Fibroblast of lung (primary cell): ENCODE data around the gene SCLT1. TPM values are rescaled to one million over a fixed set of nuclear protein-coding genes. Genes with fewer than 3 reads are reported as not detected.

ENCODE experiments used
- DNase-seq, 2 donors: peaks; one replicate each; pipeline versions ENCODE4 v3.0.0 to v3.0.0-alpha.2; 2010; ENCODE audit warnings: low read depth in 2 of 2
- H2AFZ ChIP-seq: 2 replicates; pipeline ENCODE4 v1.5.1; 2012; ENCODE audit warnings: low read length, control low read depth, inconsistent platforms
- H3K27ac ChIP-seq: 2 replicates; pipeline ENCODE4 v1.5.1; 2011; ENCODE audit warnings: low read length, control low read depth; ENCODE audit not compliant: insufficient read depth
- H3K27me3 ChIP-seq: 2 replicates; pipeline ENCODE4 v1.5.1; 2011; ENCODE audit warnings: mild to moderate bottlenecking, low read length; ENCODE audit not compliant: control insufficient read depth, insufficient read depth
- H3K36me3 ChIP-seq: 2 replicates; pipeline ENCODE4 v1.5.1; 2011; ENCODE audit warnings: low read length; ENCODE audit not compliant: control insufficient read depth, insufficient read depth
- H3K4me1 ChIP-seq: 2 replicates; pipeline ENCODE4 v1.5.1; 2011; ENCODE audit warnings: low read length; ENCODE audit not compliant: control insufficient read depth, insufficient read depth; ENCODE audit errors: extremely low read depth
- H3K4me2 ChIP-seq: 2 replicates; pipeline ENCODE4 v1.5.1; 2011; ENCODE audit warnings: low read length, control low read depth; ENCODE audit not compliant: insufficient read depth; ENCODE audit errors: extremely low read depth
- H3K4me3 ChIP-seq, 4 experiments: fragments of 200-600 bp in 1 of 4; sonication (generic) in 1 of 4; replicated peaks in 1 of 4; 2 replicates each; pipeline ENCODE4 v1.5.1; 2011 to 2016; ENCODE audit warnings: low read length in 4 of 4, low read depth in 3 of 4, mild to moderate bottlenecking in 3 of 4, control low read depth in 2 of 4, inconsistent platforms in 1 of 4, mixed read lengths in 1 of 4; ENCODE audit not compliant: insufficient read depth in 1 of 4; ENCODE audit errors: control extremely low read depth in 1 of 4
- H3K79me2 ChIP-seq: 2 replicates; pipeline ENCODE4 v1.5.1; 2012; ENCODE audit warnings: mild to moderate bottlenecking, low read length, inconsistent platforms; ENCODE audit not compliant: control insufficient read depth, insufficient read depth
- H3K9ac ChIP-seq: 2 replicates; pipeline ENCODE4 v1.5.1; 2011; ENCODE audit warnings: mild to moderate bottlenecking, low read length, control low read depth; ENCODE audit not compliant: insufficient read depth
- H3K9me3 ChIP-seq: 2 replicates; pipeline ENCODE4 v1.5.1; 2012; ENCODE audit warnings: low read depth, low read length; ENCODE audit not compliant: control insufficient read depth, insufficient read depth
- H4K20me1 ChIP-seq: 2 replicates; pipeline ENCODE4 v1.5.1; 2011; ENCODE audit warnings: low read length; ENCODE audit not compliant: control insufficient read depth, insufficient read depth; ENCODE audit errors: extremely low read depth
- CTCF ChIP-seq, 2 donors: IDR thresholded peaks in 1 of 2; conservative IDR thresholded peaks in 1 of 2; 1 replicate in 1 of 2; 2 replicates in 1 of 2; pipeline ENCODE4 v1.5.1; 2011 to 2012; ENCODE audit warnings: low read length in 2 of 2, control low read depth in 1 of 2, inconsistent platforms in 1 of 2, low read depth in 1 of 2, mild to moderate bottlenecking in 1 of 2
- EZH2 ChIP-seq: IDR thresholded peaks from 2 replicates; pipeline ENCODE4 v1.5.1; 2012; ENCODE audit warnings: low read length, control low read depth, mild to moderate bottlenecking; ENCODE audit errors: missing control alignments
- polyA plus RNA-seq, 2 donors: library from polyadenylated mRNA; depleted of rRNA in 1 of 2; stranded (reverse) in 1 of 2; unstranded in 1 of 2; fragments of >200 nt; gene quantifications; 2 replicates each; pipeline ENCODE4 v1.2.1, GENCODE V29; 2011 to 2012; ENCODE audit warnings: missing spikeins in 1 of 2
- total RNA-seq: library from RNA; depleted of rRNA; stranded (reverse); fragments of >200 nt; gene quantifications from 2 replicates; pipeline ENCODE4 v1.2.1, GENCODE V29; 2014

SCLT1 gene
- total and polyA plus RNA-seq, 2 donors (not counting 1 experiment from before 2014, with no cell fraction given) = 8.8 to 16.2 TPM

- no peak for DNase-seq
- Histone ChIP-seq H3K27ac (no peak overlapping the region), H2AFZ (no peak overlapping the region), H3K4me1 (no peaks in the 10 kb centered on the region), H3K79me2 (no peaks in the 10 kb centered on the region), H3K27me3 (no peaks in the 10 kb centered on the region), H3K4me2 (no peak overlapping the region), H3K9ac (no peak overlapping the region), H3K9me3 (no peaks in the 10 kb centered on the region), H3K4me3 (no peak overlapping the region), H4K20me1 (no peaks in the 10 kb centered on the region), H3K36me3 (no peaks in the 10 kb centered on the region)
- no peak for TF ChIP-seq EZH2
- TF ChIP-seq CTCF (conservative IDR thresholded peaks at IDR 0.05 in 1 of 2, IDR thresholded peaks at IDR 0.05 in 1 of 2; ENCODE audit: low read depth in 1 of 2, low read length in 2 of 2) = no peak
These were observed 34.3 kb downstream of the SCLT1 start for GRCh38 chr4:129059028-129059427.

- no peak overlapping the region for H3K9ac ChIP-seq
- no peaks in the 10 kb centered on the region for H3K4me1 ChIP-seq
- no peak overlapping the region for H2AFZ ChIP-seq
- H3K9me3 ChIP-seq = no peaks in the 10 kb centered on the region
- TF ChIP-seq EZH2 (no peak), CTCF (conservative IDR thresholded peaks at IDR 0.05 in 1 of 2, IDR thresholded peaks at IDR 0.05 in 1 of 2; ENCODE audit: low read depth in 1 of 2, low read length in 2 of 2) (no peak)
- no peaks in the 10 kb centered on the region for H3K36me3 ChIP-seq
- H3K27me3 ChIP-seq = no peaks in the 10 kb centered on the region
- no peaks in the 10 kb centered on the region for H4K20me1 ChIP-seq
- no peaks in the 10 kb centered on the region for H3K79me2 ChIP-seq
- no peak for DNase-seq
- H3K27ac ChIP-seq = no peak overlapping the region
- no peak overlapping the region for H3K4me2 ChIP-seq
- H3K4me3 ChIP-seq = no peak overlapping the region
These were observed 47.0 kb downstream of the SCLT1 start for GRCh38 chr4:129046055-129046959.

- Histone ChIP-seq H3K9ac (no peak overlapping the region), H3K4me1 (no peaks in the 10 kb centered on the region), H3K36me3 (no peaks in the 10 kb centered on the region), H3K79me2 (no peaks in the 10 kb centered on the region), H3K27ac (no peak overlapping the region), H2AFZ (no peak overlapping the region), H3K9me3 (no peaks in the 10 kb centered on the region), H3K4me2 (no peak overlapping the region), H3K27me3 (no peaks in the 10 kb centered on the region), H3K4me3 (no peak overlapping the region), H4K20me1 (no peaks in the 10 kb centered on the region)
- DNase-seq = peak; percentile 55 to 58
- TF ChIP-seq EZH2 = no peak
- TF ChIP-seq CTCF (conservative IDR thresholded peaks at IDR 0.05 in 1 of 2, IDR thresholded peaks at IDR 0.05 in 1 of 2; ENCODE audit: low read depth in 1 of 2, low read length in 2 of 2) = peak in 1 of 2 donors; percentile 48
These were observed 49.8 kb downstream of the SCLT1 start for GRCh38 chr4:129043523-129043922.
